T-helper 1 cell treated with Interleukin-12 subunit alpha and Interleukin-12 subunit beta and Interleukin-4 antibody, amounts not matched to agents 30 ng/mL and 1 ng/mL, for 36 hours (primary cell): ENCODE data around the gene NDUFA13. TPM values are rescaled to one million over a fixed set of nuclear protein-coding genes. Genes with fewer than 3 reads are reported as not detected.

ENCODE experiments used
- intact Hi-C: fragments of 100-400 bp; cut with micrococcal nuclease; formaldehyde crosslinking; loops from one replicate; pipeline ENCODE4 v1.15.1; 2024
- total RNA-seq: library from RNA; stranded (reverse); gene quantifications from 2 replicates; pipeline ENCODE4 v1.2.3, GENCODE V29; 2022

NDUFA13 gene
- total RNA-seq, 1 donor from 2014 or later = 359 TPM

GRCh38 chr19:19506592-19506991 lies 9.4 kb upstream of the NDUFA13 start:
- intact Hi-C loops = no loop called here

DNA sequence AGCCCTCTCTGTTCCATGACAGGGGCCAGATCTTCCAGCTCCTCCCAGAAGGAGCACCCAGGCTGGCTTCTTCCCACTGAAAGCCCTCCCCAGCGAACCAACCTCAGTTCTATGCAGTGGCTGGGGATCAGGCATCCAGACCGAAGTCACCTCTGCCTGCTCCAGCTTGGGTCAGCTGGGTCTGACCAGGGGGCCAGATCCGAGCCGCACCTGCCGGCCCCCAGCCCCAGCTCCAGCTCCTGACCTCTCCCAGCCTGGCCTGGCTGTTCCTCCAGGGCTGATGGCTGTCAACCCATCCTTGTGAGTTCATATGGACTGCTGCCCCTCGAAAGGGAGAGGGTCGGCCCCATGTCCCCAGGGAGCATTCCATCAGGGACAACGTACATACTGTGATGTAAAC lies 8.7 kb upstream of the NDUFA13 start:
- intact Hi-C loops = no loop called here

GRCh38 chr19:19508217-19508616 lies 7.8 kb upstream of the NDUFA13 start:
- intact Hi-C loops = no loop called here

DNA sequence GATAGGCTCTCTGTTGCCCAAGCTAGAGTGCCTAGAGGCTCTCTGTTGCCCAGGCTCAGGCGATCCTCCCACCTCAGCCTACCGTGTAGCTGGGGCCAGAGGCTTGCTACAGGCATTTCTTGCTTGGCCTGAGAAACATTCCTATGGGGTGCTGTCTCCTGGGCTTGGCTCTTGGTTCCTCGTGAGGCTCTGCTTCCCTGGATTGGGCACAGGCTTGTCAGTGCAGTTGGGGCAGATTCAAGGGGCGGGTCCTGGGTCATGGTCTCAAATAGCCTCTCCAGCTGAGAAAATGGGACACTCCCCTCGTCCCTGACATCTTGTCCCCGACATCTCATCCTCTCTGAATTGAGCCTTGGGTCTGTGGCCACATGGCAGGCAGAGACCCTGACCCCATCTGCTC lies 5.6 kb upstream of the NDUFA13 start:
- intact Hi-C loops = no loop called here

DNA sequence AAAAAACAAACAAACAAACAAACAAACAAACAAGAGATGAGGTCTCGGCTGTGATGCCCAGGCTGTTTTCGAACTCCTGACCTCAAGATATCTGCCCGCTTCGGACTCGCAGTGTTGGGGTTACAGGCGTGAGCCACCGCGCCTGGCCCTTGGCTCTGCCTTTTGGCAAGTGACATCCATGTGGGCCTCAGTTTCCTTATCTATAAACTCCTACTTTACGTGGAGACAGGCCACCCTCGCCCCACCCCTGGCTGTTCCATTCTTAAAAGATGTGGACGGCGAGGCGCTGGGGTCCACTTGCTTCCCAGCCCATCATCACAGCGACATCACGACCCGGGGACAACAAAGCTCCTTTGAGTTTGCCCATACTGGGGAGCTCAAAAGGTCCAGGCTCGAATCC lies 2.3 kb upstream of the NDUFA13 start:
- intact Hi-C loops = no loop called here

DNA sequence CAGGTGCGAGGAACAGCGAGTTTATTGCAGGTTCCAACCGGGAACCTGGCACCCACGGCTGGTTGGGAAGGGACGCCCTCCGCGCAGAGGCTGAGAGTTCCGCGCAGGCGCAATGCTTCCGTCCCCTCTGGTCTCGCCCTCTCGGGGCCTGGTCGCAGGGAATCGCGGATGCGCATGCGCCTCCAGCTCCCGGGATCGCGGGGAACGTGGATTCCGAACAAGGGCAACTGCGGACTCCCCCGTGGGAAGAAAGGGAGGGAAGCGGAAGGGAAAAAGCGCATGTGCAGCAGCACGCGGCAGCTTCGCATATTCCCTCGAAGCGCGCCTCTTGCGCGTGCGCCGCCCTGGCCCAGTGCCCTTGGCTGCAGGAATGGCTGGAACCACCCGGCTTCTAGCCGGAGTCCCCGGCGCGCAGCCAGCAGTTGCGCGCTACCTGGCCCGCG lies 1.8 kb upstream of the NDUFA13 start:
- intact Hi-C loops = no loop called here

GRCh38 chr19:19514881-19515641 lies 964 bp upstream of the NDUFA13 start, which contains the start of gene TSSK6:
Gene TSSK6, minus strand, starts transcription at chr19:19515548. Its CDS starts 121 bp downstream, at chr19:19515427.
- intact Hi-C loops = loop anchor here (5.0 kb wide), 1 partner anchor 442 kb away; no protein-coding TSS in a partner anchor

- intact Hi-C loops = loop anchor here (5.0 kb wide), 1 partner anchor 440 kb away; no protein-coding TSS in a partner anchor
These were observed 1.2 kb downstream of the NDUFA13 start for GRCh38 chr19:19517235-19517619.

GRCh38 chr19:19520989-19521388 lies 5.0 kb downstream of the NDUFA13 start:
- intact Hi-C loops = no loop called here

DNA sequence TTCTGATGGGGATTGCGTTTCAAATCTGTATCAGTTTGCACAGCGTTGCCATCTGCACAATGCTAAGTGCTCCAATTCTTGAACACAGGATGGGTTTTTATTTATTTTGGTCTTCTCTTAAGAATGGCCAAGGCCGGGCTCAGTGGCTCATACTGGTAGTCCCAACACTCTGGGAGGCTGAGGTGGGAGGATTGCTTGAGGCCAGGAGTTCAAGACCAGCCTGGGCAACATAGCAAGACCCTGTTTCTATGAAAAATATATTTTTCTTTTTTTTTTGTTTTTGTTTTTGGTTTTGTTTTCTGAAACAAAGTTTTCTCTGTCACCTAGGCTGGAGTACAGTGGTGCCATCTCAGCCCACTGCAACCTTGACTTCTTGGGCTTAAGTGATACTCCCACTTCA lies 7.2 kb downstream of the NDUFA13 start:
- intact Hi-C loops = no loop called here

GRCh38 chr19:19524053-19524452 lies 8.0 kb downstream of the NDUFA13 start:
- intact Hi-C loops = no loop called here

DNA sequence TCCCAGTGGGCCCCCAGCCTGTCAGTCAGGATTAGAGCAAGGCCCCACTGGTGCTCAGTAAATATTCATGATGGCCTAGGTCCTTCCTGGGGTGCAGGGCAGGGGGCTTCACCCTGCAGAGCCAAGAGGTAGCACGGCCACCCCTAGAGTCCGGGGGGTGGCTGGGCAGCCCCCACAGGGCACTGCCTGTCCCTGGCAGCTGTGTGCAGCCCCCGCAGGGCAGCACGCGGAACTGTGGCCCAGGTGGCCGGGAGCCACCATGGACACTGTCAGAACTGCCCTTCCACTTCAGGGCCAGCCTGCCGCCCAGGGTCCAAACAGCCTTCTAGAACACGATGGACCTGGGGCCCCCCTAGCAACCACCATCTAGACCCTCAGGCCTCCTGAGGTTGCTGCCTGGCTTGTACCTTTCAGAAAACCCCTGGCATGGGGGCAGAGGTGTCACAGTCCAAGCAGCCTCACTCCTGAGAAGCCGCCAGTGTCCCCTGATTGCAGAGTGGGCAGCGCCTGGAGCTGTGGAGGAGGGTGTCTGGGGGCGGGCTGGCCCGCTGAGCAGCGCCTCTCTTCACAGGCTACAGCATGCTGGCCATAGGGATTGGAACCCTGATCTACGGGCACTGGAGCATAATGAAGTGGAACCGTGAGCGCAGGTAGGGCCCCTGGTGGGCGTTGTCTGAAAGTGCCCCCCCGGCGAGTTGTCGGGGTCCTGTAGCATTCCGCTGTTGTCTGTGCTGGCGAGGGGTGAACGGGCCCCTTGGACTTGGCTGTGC lies 9.8 kb downstream of the NDUFA13 start:
- intact Hi-C loops = no loop called here

GRCh38 chr19:19526581-19527370 lies 10.8 kb downstream of the NDUFA13 start:
- intact Hi-C loops = no loop called here

DNA sequence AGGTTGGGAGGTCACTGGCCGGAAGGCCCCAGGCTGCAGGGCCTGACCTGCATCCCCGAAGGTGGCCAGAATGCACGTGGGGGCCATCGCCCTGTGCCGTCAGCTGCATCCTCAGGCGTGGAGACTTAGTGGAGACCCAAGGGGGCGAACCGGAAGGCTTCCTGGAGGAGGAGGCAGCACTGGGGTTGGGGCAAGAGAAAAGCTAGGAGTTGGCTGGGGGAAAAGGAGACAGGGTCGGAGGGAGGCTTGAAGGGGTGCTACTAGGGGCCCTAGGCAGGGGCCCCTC lies 11.3 kb downstream of the NDUFA13 start:
- intact Hi-C loops = no loop called here

- intact Hi-C loops = no loop called here
These were observed 11.9 kb downstream of the NDUFA13 start for GRCh38 chr19:19527674-19528625.

- intact Hi-C loops = no loop called here
These were observed 12.9 kb downstream of the NDUFA13 start, which contains the start of gene YJEFN3 for GRCh38 chr19:19528721-19529490. Gene YJEFN3, plus strand, starts transcription at chr19:19528911. Its CDS starts 22 bp downstream, at chr19:19528933.

GRCh38 chr19:19529783-19530422 lies 13.9 kb downstream of the NDUFA13 start:
- intact Hi-C loops = loop anchor here (5.0 kb wide), 1 partner anchor 132 kb away; the partner anchor contains the start of gene ATP13A1

DNA sequence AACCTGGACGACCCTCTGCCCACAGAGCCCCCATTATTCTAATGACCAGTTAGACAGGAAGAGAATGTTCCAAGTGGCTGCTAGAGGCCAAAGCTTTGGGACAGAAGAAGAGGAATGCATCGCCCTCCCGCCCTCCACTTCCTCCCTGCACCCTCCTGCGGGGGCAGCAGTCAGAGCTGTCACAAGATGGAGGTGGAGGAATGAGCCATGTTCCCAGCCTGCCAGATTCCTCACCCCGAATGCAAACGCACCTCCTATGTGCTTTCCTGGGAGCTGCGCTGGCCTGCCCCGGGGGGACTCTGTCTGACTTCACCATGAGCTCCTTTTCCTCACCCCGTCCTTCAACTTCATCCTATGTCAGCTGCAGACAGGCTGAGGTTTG lies 14.4 kb downstream of the NDUFA13 start:
- intact Hi-C loops = loop anchor here (5.0 kb wide), 1 partner anchor 132 kb away; the partner anchor contains the start of gene ATP13A1

DNA sequence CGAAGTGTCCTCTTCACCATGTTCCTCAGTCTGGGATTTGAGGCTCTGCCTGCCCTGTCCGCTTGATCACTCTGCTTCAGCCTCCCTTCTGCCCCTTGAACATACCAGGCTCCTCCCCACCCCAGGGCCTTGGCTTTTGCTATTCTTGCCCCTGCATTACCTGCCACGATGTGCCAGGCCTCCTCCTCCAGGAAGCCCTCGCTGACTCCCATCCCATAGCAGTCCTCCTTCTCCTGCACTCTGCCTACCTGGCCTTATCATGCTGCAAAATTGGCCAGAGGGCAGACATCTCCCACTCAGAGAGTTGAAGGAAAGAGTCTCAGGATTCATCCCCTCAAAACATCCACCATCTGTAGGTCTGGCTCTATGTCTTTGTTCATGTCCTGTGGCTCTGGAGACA lies 14.9 kb downstream of the NDUFA13 start:
- intact Hi-C loops = loop anchor here (5.0 kb wide), 1 partner anchor 131 kb away; the partner anchor contains the start of gene ATP13A1
